Medulla oblongata (tissue), 1 donor: ENCODE results near the gene SCART1.
"Not testable (repeated sequence)": the region's sequence is repeated elsewhere in the genome, so short reads cannot be mapped to it uniquely, and the experiment has no call there.

Source experiments
- DNase-seq: peaks from one replicate; pipeline ENCODE4 v3.0.0-alpha.2; 2015; ENCODE audit errors: extremely low spot score

Gene SCART1

GRCh38 chr10:133456041-133456951 is 2.6 kb downstream of the SCART1 start:
- DNase-seq: no peak

- no peak for DNase-seq
Observed at GRCh38 chr10:133457100-133457841, 3.5 kb downstream of the SCART1 start.

DNA sequence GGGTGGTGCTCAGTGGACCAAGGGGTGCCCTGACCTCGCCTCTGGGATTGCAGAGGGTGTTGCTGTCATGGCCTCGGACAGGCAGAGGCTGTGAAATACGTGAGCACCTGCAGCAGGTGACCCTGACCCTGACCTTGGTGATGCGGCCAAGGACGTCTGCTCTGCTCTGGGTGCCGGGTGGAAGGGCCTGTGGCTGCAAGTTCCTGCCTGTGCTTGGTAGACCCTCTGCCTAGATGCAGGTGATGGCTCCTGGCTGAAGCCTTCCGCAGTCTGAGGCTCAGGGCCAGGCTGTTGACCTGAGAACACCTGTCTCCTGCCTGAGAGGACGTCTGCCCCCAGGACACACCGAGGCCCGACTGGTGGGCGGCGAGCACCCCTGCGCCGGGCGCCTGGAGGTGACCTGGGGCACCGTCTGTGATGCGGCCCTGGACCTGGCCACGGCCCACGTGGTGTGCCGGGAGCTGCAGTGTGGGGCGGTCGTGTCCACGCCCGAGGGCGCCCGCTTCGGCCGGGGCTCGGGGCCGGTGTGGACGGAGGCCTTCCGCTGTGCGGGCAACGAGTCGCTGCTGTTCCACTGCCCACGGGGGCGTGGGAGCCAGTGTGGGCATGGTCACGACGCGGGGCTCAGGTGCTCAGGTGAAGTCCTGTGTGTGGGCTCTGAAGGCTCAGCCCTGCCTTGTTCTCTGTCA is 4.4 kb downstream of the SCART1 start:
- DNase-seq: no peak

DNA sequence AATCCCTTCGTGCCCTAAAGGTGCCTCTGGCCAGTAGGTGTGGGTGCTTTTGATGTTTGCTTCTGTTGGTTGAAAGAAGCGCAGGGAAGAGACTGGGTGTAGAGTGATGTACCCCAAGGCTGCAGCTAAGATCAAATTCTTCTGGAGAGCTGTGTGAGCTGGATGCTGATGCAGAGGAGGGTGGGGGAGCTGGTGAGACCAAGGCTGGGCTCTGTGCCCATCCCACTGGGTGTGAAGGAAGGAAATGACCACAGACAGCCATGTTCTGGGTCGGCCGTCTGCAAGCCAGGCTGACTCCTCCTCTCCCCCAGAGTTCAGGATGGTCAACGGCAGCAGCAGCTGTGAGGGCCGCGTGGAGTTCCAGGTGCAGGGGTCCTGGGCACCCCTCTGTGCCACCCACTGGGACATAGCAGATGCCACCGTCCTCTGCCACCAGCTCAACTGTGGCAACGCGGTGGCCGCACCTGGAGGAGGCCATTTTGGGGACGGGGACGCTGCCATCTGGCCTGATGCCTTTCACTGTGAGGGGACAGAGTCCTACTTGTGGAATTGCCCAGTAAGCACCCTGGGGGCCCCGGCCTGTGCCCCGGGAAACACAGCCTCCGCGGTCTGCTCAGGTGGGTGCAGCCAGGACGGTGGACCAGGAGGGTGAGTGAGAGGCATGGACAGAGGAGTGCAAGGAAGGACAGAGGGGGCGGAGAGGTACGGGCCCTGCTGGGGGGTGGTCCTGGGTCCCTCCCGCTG is 5.1 kb downstream of the SCART1 start:
- DNase-seq: no peak

- no peak for DNase-seq
Observed at GRCh38 chr10:133459454-133460207, 5.9 kb downstream of the SCART1 start.

GRCh38 chr10:133460208-133460769 is 6.5 kb downstream of the SCART1 start:
- DNase-seq: no peak

DNA sequence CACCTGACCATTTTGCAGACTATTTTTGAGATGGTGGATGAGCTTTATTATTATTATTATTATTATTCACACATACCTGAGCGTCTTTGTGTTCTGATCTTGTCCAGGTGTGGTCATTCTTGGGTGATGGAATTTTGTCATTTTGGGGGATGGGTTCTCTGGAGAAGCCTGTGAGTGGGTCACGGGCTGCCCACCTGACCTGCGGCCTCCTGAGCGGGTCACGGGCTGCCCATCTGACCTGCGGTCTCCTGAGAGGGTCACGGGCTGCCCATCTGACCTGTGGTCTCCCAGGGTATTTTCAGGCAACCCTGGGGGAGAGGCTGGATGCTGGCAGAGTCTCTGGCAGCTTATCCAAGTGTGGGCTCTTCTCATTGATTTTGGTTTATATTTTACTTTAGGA is 7.3 kb downstream of the SCART1 start:
- no peak for DNase-seq

DNA sequence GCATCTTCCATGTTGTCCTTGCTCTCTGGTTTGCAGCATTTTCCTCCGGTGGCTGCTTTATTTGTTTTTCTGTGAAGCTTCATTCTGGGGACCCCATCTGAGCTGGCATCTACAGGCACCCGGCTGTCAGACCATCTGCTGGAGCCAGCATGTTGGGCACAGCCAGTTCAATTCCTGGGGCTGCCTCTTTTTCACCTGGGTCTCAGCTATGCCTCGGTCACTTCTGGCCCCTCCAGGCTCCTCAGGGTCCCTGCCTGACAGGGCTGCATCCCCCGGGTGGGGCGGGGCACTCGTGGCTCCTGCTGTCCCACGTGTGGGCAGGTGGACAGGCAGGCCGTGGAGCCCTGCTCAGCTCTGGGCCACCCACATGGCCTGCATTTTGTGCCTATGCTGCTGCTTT is 8.1 kb downstream of the SCART1 start:
- DNase-seq: no peak

- DNase-seq: no peak
Observed at GRCh38 chr10:133462512-133463305, 9.0 kb downstream of the SCART1 start.

DNA sequence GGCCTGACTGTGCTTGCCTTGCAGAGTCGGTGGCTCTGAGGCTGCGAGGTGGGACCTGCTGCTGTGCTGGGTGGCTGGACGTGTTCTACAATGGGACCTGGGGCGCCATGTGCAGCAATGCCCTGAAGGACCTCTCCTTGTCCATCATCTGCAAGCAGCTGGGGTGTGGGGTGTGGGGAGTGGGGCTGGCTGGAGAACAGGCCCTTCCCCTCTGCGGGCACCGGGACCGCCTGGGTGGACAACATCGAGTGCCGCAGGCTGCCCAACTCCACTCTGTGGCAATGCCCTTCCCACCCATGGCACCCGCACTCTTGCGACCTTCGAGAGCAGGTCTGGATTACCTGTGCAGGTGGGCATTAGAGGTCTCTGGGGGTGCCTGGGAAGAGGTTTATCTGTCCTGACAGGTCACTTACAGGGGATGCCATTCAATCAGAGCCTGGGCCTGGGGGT is 10.9 kb downstream of the SCART1 start:
- DNase-seq: no peak

- DNase-seq: no peak
Observed at GRCh38 chr10:133465191-133465949, 11.6 kb downstream of the SCART1 start.

GRCh38 chr10:133465950-133466474 is 12.3 kb downstream of the SCART1 start:
- no peak for DNase-seq

- DNase-seq: no peak
Observed at GRCh38 chr10:133466683-133467275, 13.0 kb downstream of the SCART1 start.

DNA sequence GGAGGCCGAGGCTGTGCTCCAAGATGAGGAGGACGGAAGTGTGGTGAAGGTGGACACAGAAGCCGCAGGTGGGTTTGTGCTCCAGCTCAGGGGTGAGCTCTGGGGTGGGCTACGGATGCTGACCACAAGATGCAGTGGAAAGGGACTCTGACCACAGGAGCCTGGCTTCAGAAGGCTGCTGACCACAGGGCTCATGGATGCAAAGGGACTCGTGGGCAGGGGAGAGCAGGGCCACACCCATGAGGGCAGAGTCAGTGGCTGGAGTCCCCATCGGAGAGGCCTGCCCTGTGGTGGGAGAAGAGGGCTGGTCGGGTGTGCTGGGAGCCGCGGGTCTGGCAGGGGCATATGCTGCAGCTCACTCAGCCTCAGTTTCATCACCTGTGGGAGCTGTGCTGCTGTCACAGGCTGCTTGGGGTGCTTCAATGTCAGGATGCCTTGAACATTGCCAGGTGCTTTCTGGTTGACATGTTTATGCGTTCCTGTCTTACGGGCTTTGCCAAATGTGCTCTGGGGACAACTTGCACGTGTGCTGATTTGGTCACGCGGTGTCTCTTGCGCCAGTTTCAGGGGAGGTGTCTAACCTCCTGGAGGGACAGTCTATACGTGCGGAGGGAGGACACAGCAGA is 13.7 kb downstream of the SCART1 start:
- DNase-seq: no peak

- DNase-seq: not testable (repeated sequence)
Observed at GRCh38 chr10:133469205-133469604, 15.5 kb downstream of the SCART1 start.

DNA sequence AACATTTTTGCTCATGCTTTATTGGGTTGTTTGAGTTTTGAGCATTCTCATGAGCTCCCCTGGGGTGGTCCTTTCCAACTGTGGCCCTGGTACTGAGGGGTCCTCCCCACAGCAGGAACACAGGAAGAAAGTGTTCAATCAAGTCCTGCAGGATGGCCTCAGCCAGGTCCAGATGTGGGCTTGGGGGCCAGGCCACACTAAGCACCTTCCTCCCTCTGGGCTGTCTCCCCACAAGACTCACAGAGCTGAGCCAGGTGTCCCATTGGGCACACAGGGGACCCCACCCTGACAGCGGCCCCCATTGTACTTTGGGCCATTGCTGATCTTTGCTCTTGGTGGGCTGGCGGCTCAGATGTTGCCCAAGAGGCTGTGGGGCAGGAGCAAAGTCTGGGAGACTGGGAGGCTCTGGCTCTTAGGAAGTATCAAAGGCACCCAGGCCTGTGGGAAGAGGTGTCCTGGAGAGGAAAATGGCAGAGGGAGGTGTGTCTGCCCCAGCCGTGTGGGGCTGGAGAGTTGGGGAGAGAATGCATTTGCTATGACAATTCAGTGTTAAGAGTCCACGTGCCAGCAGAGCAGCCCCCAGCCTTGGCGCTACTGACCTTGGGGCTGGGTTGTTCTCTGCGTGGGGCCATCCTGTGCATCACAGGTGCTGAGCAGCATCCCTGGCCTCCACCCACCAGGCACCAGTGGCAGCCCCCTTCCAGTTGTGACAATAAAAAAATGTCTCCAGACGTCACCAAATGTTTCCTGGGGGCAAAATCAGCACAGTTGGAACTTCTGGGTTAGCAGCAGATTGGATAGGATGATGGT is 17.8 kb downstream of the SCART1 start:
- DNase-seq: no peak

GRCh38 chr10:133473270-133473669 is 19.5 kb downstream of the SCART1 start:
- DNase-seq: no peak
